Measurements from ENCODE around the gene CXCL3.

GRCh38 chr4:74084984-74085383 lies 46.5 kb upstream of the CXCL3 start:
- TF ChIP-seq, protein P1, sequence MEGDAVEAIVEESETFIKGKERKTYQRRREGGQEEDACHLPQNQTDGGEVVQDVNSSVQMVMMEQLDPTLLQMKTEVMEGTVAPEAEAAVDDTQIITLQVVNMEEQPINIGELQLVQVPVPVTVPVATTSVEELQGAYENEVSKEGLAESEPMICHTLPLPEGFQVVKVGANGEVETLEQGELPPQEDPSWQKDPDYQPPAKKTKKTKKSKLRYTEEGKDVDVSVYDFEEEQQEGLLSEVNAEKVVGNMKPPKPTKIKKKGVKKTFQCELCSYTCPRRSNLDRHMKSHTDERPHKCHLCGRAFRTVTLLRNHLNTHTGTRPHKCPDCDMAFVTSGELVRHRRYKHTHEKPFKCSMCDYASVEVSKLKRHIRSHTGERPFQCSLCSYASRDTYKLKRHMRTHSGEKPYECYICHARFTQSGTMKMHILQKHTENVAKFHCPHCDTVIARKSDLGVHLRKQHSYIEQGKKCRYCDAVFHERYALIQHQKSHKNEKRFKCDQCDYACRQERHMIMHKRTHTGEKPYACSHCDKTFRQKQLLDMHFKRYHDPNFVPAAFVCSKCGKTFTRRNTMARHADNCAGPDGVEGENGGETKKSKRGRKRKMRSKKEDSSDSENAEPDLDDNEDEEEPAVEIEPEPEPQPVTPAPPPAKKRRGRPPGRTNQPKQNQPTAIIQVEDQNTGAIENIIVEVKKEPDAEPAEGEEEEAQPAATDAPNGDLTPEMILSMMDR (conservative IDR thresholded peaks at IDR 0.05; ENCODE audit: low read length) = no peak
- TF ChIP-seq EZH2phosphoT487 (IDR thresholded peaks at IDR 0.05; ENCODE audit: borderline replicate concordance, low read depth, low read length) = no peak
